Right ventricle myocardium inferior (tissue), 1 donor: Measurements from ENCODE around the gene MAP3K14. TPM values are rescaled to one million over a fixed set of nuclear protein-coding genes. Genes with fewer than 3 reads are reported as not detected.
A peak's percentile ranks its signal among the peaks of the same experiment; 100 is the strongest.

Experiments used
- ATAC-seq: fragments of 200-7000 bp; cut with Tn5 transposase; one replicate; pipeline ENCODE4 v1.9.1; 2020; ENCODE audit warnings: mild to moderate bottlenecking, moderate library complexity
- DNase-seq: peaks from one replicate; pipeline ENCODE4 v3.0.0; 2021; ENCODE audit errors: missing footprints
- intact Hi-C: fragments of 100-400 bp; cut with DNase I; formaldehyde crosslinking; loops from one replicate; pipeline ENCODE4 v1.11.0; 2022
- total RNA-seq: library from RNA; stranded (reverse); fragmentation: NEBNext Ultra II Directional; extraction: Animal tissue kit (Norgen Biotek cat#: 25700); gene quantifications from one replicate; pipeline ENCODE4 v1.2.1, GENCODE V29; 2021
- donor health status: DM: no; HTN: yes; CAD: no; lungs with severe emphysema.

The MAP3K14 gene
- total RNA-seq, 1 donor from 2014 or later = 14.4 TPM

DNA sequence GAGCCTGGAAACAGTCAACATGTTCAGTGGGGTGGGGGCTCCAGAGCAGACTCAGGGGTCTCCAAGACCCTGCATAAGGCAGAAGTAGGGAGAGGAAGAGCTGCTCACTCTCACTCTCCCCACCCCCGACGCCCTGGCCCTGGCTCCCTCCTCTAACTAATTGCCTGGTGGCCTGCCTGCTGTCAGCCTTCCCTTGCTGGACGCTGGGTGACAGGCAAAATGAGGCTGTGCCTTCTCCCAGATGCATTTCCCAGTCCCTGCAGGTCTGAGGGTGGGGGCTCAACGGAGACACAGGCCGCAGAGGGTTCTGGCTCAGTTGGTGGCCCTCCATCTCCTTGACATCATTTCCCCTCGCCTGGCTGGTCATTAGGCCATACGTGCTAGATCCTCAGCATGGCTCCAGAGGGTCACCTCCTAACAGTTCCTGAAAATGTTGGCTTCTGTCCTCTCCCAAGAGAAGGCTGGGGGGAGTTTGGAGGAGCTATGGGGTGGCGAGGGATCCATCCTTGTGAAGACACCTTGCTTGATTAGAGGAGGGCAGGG, 93.8 kb downstream of the MAP3K14 start:
- DNase-seq = peak; percentile 50
- ATAC-seq = no peak
- intact Hi-C loops = loop anchor here (5.0 kb wide), 2 partner anchors 39 to 54 kb away; partner anchors contain the start of gene SPATA32

DNA sequence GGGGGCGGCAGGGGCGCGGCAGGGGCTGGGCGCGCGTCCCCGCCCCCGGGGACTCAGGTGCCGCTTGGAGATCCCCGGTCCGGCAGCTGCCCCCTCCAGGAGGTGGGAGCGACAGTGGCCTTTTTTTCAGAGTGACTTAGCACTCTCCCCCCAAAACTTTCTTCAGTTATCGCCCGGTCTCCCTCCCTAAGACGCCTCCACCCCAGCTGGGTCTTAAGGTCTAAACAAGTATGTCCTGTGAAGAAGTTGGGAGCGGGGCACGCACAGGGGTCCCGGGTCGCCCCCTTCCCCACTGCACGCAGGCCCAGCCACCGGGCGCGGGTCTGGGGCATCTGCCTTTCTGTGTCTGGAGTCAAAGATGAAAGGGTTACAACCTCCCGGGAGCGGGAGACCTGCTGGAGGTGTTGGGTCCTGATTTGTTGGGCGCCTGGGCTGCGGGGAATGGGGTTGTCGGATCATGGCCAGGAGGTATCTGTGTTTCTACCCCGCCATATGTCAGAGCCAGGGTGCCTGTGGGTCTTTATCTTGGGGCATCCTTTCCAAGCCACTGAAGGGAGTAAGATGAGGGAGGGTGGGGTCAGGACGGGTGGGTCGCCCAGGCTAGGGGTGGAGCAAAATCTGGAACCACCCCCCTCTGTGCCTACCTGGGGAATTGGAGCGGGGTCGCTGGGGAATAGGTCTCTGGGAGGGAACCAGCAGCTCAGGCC, 94.4 kb downstream of the MAP3K14 start:
- intact Hi-C loops = loop anchor here (5.0 kb wide), 2 partner anchors 40 to 55 kb away; partner anchors contain the start of gene SPATA32
- ATAC-seq (peak; percentile 8), DNase-seq (peak; percentile 66)

DNA sequence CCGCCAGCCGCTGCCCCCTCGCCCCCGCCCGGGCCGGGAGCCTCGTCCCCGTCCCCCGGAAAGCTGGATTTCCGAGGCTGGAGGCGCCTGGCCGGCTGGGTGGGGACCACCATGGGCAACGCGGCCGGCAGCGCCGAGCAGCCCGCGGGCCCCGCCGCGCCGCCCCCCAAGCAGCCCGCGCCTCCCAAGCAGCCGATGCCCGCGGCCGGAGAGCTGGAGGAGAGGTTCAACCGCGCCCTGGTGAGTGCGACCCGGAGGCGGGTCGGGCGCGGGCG, 94.9 kb downstream of the MAP3K14 start:
- intact Hi-C loops = loop anchor here (5.0 kb wide), 2 partner anchors 40 to 55 kb away; partner anchors contain the start of gene SPATA32
- ATAC-seq = no peak
- DNase-seq = no peak

DNA sequence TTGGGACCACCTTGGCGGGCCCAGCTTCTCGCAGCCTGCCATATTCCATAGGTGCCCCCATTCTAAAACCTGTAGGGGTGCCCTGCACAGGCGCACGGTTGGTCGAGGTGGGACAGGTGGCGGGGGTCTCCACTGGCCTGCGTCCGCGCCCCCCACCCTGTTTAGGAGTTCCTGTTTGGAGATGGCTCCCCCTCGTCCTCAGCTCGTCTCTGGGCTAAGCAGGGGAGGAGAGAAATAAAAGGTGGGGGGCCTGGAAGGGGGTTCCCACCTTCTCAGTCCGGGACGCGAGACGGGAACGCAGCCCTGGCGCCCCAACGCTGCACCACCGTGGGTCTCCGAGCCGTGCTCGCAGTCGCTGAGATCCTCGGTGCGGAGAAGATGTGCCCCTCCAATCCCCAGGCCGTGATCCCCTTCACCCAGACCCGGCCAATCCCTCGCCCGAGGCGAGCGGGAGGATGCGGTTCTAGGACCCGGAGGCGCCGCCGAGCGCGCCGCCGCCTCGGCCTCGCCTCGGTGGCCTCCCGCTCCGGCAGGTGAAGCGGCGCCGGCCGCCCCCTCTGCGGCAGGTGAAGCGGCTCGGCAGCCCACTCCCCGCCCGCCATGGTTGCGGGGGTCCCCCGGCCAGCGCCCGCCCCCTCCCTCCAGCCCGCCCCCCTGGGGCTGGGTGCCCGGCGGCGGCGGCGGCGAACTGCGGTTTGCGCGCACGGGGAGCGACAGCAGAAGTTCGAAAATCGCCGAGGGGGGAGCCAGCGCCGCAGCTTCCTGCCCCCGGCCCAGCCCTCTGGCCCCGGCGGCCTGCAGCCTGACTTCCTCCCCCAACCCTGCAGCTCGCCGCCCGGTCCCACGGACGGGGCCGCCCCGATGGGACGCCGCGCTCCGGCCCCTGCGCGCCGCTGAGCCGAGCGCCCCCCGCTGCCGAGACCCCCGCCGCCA, 95.5 kb downstream of the MAP3K14 start, which contains the start of gene FMNL1:
TSS of gene FMNL1 (plus strand) at position 805 of the 933 bp plus-strand sequence. CDS start 240 bp downstream, outside the sequence.
- ATAC-seq (peak; percentile 33), DNase-seq (peak; percentile 92)
- intact Hi-C loops = loop anchor here (5.0 kb wide), 2 partner anchors 41 to 56 kb away; partner anchors contain the start of gene SPATA32

DNA sequence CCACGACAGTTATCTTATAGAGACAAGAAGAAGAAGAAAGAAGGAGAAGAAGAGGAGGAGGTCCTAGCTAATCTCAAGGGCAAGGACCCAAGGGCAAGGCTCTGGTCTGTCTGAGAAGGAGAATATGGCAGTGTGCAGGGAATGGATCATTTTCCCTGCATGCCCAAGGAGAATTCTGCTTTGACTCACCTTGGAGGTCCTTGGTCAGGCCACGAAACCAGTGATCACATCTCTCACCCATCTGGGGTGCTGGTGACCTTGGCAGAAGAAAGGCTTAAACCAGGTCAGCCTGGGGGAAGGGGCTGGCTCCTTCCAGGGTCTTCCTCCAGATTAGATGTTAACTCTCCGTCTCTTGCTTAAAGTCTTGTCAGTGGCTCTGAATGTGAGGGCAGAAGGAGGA, 96.7 kb downstream of the MAP3K14 start:
- no peak for ATAC-seq
- intact Hi-C loops = loop anchor here (5.0 kb wide), 2 partner anchors 42 to 57 kb away; partner anchors contain the start of gene SPATA32
- no peak for DNase-seq

DNA sequence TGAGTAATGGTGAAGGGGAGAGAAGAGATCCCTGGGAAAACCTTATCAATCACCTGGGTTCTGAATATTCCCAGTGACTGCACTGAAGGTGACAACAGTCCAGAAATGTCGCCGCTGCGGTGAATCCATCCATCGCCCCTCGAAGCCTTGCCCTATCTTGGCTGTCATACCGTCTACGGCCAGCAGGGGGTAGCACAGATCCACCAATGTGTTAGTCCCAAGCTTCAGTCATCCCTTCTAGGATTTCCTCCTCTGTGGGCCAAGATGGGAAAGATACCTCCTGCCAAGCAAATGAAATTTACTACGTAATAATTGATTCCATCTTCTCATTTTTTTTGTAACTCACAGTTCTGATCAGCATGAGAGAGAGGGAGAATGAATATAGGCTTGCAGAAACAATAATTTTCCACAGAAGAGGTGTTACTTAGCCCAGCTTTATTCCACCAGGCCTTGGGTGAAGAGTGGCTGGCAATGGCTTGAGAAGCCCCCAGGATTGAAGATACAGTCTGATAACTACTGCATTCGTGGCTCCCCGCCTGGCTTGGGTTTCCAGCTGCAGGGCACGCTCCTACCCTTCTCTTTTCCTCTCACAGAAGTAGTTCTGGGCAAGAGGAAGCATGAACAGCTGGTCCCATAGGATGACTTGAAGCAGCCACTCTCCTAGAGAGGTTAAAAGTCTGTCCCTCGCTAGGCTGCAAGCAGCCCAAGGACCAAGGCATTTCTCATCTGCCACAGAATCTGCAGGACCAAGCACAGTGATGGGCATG, 97.7 kb downstream of the MAP3K14 start:
- DNase-seq (peak; percentile 90), ATAC-seq (peak; percentile 80)
- intact Hi-C loops = loop anchor here (1.0 kb wide), 2 partner anchors 16 to 166 kb away; no protein-coding TSS in a partner anchor

Other genes starting within 250 kb of the MAP3K14 start
- 200 TPM for gene PLCD3, start 184.5 kb downstream of the MAP3K14 start, total RNA-seq
- gene ACBD4, start 181.3 kb downstream of the MAP3K14 start, total RNA-seq = 6.7 TPM
- 33.1 TPM for gene HEXIM1, start 168.5 kb downstream of the MAP3K14 start, total RNA-seq
- 9.0 TPM for gene HEXIM2, start 155.1 kb downstream of the MAP3K14 start, total RNA-seq
- 13.7 TPM for gene FMNL1, start 95.1 kb downstream of the MAP3K14 start, total RNA-seq
- not detected for gene SPATA32, start 54.9 kb downstream of the MAP3K14 start, total RNA-seq
- 34.4 TPM for gene ARHGAP27, start 115.8 kb upstream of the MAP3K14 start, total RNA-seq
- 26.9 TPM for gene PLEKHM1, start 173.7 kb upstream of the MAP3K14 start, total RNA-seq